DMS153 treated with DMSO at 0.1 percent for 48 hours (cell line): Measurements from ENCODE around the gene TEX52.

Experiments
- DNase-seq: peaks from one replicate; lab custom pipeline; 2025; ENCODE audit not compliant: unreplicated experiment; lab: John Stamatoyannopoulos, UW

Gene TEX52

GRCh38 chr12:2857021-2857431 lies at the start of gene TEX52:
Gene TEX52 (minus strand): TSS chr12:2857039. CDS start chr12:2857026, 13 bp downstream.
- DNase-seq = no peak

DNA sequence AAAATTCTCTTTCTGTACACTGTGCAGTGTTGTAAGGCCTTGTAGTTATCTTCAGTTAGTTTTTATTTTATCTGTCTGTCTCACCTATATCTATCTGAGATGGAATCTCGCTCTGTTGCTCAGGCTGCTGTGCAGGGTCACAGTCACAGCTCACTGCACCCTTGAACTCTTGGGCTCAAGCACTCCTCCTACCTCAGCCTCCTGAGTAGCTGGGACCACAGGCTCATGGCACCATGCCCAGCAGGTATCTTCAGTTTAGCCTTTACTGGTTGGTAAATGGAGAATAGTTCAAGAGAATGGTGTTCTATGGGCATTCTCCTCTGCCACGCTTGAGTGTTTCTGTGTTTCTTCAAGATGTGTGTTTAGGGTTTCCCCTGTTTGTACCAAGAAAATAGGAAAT lies 47.4 kb upstream of the TEX52 start:
- DNase-seq = no peak

- no peak for DNase-seq
These were observed 45.5 kb upstream of the TEX52 start for GRCh38 chr12:2902272-2902880.

DNA sequence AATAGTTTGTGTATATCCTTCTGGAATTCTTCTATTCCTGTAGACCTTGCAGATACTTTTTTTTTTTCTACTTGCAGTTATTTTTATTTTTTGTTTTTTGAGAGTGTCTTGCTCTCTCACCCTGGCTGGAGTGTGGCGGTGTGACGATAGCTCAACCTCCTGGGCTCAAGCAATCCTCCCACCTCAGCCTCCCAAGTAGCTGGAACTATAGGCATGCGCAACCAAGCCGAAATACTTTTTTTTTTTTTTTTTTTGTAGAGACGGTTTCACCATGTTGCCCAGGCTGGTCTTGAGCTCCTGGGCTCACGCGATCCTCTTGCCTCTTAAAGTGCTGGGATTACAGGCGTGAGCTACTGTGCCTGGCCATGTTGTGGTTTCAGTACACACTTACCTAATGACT lies 43.8 kb upstream of the TEX52 start:
- no peak for DNase-seq

- DNase-seq = no peak
These were observed 40.6 kb upstream of the TEX52 start for GRCh38 chr12:2897418-2897817.

DNA sequence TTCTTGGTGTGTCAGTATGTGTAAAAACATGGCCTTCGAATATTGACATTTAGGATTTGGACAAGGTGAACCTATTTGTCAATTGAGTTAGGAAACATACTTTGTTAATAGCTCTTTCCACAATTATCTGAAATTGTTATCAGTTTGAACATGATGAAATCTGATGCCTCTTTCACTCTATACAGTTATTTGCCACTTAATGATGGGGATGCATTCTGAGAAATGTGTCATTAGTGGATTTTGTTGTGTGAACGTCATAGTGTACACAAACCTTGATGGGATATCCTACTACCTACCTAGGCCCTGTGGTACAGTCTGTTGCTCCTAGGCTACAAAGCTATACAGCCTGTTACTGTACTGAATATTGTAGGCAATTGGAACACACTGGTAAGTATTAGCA lies 38.7 kb upstream of the TEX52 start:
- DNase-seq = no peak

GRCh38 chr12:2895051-2895451 lies 38.2 kb upstream of the TEX52 start:
- DNase-seq = no peak

GRCh38 chr12:2893007-2893406 lies 36.2 kb upstream of the TEX52 start:
- DNase-seq = no peak

- DNase-seq = no peak
These were observed 35.4 kb upstream of the TEX52 start for GRCh38 chr12:2892246-2892645.

DNA sequence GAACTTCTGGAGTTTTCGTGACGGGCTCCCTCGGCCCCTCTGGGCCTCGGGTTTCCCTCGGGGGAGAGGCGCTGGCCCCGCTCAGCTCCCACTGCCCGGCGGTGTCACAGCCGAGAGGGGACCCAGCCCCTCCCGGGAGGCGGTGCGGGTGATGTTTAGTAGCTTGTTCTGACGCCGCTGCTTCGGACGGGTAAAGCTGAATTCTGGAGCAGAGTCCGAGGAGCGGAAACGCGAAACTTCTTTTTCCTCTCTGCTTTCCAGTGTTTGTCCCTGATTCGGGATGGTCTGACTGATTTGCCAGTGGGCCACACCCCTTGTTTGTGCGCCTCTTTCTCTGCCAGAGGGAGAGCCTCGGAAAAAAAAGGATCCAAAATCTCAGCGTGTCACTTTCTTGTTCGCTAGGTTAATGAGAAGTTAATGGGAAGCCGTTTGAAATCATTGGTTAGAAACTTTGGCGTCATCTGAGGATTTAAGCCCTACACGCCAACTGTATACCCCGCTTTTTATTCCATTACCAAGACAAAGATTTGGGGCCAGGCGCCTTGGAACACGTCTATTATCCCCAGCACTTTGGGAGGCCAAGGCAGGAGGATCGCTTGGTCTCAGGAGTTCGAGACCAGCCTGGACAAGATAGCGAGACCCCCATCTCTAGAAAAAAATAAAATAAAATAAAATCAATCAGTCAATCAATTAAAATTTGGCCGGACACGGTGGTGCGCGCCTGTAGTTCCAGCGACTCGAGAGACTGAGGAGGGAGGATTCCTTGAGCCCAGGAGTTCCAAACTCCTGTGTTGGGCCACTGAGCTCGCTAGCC lies 34.6 kb upstream of the TEX52 start:
- DNase-seq = no peak

GRCh38 chr12:2890388-2891239 lies 33.8 kb upstream of the TEX52 start, which contains the start of gene TULP3:
Gene TULP3 (plus strand): TSS chr12:2890891. CDS start chr12:2890948, 57 bp downstream.
- peak; percentile 94 for DNase-seq

GRCh38 chr12:2890001-2890387 lies 33.2 kb upstream of the TEX52 start:
- DNase-seq = no peak

DNA sequence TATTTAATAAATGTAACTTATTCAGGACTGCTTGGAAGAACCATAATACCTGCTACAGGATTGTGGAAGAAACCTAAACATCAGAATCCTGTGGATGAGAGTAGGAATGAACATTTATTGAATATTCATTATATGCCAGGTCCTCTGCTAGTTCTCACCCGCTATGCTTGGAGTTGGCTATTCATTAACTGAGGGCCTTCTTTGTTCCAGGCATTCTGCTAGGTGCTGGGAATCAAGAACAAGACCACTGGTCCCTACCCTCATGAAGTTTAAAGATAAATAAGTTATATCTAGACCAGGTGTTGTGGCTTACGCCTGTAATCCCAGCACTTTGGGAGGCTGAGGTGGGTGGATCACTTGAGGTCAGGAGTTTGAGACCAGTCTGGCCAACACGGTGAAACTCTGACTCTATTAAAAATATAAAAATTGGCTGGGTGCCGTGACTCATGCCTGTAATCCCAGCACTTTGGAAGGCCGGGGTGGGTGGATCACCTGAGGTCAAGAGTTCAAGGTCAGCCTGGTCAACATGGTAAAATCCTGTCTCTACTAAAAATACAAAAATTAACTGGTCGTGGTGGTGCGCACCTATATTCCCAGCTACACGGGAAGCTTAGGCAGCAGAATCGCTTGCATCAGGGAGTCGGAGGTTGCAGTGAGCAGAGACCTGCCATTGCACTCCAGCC lies 30.1 kb upstream of the TEX52 start:
- no peak for DNase-seq

GRCh38 chr12:2884810-2885209 lies 28.0 kb upstream of the TEX52 start:
- DNase-seq = no peak

DNA sequence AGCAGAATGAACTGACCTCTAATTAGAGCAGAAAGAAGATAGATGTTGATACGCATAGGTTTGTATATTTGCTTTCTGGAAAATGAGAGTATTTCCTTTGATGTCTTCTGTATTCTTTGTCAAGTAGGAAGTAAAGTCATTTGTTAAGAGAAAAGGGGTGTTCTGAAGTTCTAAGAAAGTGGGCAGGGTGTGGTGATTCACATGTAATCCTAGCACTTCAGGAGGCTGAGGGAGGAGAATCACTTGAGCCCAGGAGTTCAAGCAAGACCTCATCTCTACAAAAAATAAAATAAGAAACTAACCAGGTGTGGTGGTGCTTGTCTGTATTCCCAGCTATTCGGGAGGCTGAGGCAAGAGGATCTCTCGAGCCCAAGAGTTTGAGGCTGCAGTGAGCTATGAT lies 23.0 kb upstream of the TEX52 start:
- DNase-seq = no peak

DNA sequence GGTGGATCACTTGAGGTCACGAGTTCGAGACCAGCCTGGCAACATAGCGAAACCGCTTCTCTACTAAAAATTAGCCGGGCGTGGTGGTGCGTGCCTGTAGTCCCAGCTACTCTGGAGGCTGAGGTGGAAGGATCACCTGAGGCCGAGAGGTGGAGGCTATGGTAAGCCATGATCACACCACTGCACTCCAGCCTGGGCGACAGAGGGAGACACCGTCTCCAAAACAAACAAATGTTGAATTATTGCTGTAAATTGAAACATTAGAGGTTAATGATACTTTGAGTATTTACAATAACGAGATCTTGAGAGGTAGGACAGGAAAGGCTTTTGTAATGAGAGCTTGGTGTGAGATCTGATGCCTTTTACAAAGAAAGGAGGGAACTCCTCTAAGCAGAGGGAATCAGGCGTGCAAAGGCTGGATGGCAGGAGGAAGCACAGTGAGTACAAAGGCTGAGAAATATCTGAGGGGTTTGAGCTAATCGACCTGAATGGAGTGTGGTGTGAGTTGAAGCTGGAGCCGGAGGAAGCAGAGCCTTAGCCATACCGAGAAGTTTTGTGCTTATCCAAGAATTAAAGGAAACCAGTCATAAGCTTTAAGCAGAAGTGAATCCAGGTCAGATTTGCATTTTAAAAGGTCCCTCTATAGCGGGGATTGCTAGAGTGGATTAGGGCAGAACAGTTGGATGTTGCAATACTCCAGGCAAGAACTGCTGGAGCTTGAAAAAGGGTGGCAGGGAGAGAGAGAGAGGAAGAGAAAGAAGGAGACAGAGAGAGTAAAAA lies 21.3 kb upstream of the TEX52 start:
- DNase-seq = peak; percentile 88

DNA sequence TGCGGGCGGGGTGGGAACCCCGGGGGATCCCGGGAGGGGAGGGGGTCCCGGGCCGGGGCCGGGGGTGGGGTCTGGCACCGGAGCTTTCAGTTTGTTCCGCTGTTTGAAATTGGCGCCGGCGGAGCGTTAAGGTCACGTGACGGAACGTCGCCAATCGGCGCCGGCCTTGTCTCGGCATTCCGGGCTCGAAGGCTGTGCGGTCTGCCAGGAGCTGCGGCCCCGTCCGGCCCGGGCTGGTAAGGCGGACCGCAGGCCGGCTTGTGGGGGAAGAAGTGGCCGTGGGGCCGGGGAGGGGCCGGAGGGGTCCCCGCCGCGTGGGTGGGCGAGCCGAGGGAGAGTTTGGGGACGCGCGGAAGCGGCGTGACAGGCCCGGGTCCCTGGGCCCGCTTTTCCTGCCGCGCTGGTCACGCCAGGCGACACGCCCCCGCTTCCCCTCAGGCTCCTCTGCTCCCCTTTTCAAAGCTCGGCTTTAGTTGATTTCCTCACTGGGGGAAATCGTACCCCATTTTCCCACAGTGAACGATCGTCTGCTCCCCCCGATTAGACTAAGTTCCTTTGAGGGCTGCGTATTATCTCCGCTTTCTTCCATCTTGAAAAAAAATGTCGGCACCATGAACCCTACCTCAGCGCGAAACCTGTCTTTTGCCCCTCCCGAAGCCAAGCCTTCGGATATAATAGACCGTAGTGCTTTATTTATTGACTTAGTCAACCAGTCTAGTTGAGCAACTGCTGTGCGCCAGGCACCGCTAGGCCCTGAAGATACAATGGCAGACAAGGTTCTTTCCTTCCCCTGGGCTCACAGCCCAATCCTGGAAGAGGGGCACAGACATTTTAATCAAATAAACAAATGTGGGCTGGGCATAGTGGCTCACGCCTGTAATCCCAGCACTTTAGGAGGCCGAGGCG lies 20.5 kb upstream of the TEX52 start, which contains the start of the genes FOXM1 and RHNO1:
Gene FOXM1 (minus strand): TSS at position 128 of the 906 bp plus-strand sequence. CDS start 2,696 bp downstream, outside the sequence.
Gene RHNO1 (plus strand): TSS at position 177 of the 906 bp plus-strand sequence. CDS start 8,144 bp downstream, outside the sequence.
- DNase-seq = peak; percentile 87

GRCh38 chr12:2876431-2877046 lies 19.7 kb upstream of the TEX52 start:
- no peak for DNase-seq
